PFSK-1 (cell line): ENCODE results near the gene RGS7.

Source experiments
- POLR2AphosphoS5 ChIP-seq: IDR thresholded peaks from 2 replicates; pipeline ENCODE4 v1.6.1; 2012; ENCODE audit warnings: low read depth, mild to moderate bottlenecking, control low read depth, low read length, moderate library complexity
- TAF1 ChIP-seq: IDR thresholded peaks from 2 replicates; pipeline ENCODE4 v1.6.1; 2012; ENCODE audit warnings: low read length, control low read depth, borderline replicate concordance; ENCODE audit not compliant: insufficient read depth

DNA sequence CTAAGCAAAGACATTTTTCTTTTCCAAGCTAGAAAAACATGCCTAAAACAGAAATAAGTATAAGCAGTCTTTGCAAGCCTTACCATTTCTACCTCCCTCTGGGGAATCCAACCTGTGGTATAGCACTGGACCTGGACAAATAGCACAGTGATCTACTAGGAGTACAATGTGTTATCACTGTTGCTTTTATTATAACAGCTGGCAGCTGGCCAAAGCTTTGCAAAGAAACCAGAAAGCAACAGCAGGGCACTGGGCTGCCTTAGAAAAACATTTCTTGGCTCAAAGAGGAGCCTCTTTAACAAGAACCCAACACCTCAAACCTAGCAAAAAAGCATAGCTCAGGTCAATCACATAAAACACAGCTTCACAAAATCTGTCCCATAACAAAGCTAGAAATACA lies 450.5 kb downstream of the RGS7 start:
- TF ChIP-seq TAF1 (no peak), POLR2AphosphoS5 (no peak)
